ENCODE data around the gene PCDHA1.

DNA sequence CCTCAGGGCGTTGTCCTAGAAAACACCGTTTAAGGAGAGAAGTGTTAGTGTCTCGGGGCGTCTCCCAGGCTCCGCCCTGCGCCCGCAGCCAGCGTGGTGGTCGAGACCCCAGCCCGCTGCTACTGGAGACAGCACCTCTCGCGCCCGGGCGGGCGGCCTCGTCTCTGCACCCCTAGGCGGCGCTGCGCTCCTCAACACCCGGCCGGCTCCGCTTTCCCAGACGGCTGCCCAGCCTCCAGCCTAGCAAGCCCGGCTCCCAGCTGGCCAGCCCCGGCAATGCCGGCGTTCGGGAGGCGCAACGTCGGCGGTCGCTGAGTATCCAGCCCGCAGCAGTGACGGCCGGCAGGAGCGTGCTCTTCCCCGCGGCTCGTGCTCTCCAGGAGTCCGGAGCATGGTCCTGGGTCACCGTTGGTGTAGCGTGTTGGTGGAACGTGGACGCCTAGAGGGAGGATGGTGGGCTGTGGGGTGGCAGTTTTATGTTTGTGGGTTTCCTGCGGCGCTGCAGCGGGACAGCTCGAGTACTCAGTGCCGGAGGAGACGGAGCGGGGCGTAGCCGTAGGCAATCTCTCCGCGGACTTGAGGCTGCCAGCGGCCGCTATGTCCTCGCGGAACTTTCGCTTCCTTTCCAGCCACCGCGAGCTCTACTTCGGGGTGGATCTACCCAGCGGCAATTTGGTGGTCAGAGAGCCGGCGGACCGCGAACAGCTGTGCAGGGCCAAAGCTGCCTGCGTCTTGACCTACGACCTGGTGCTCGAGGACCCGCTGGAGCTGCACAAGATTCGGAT is 140.7 kb downstream of the PCDHA1 start:
- TF ChIP-seq POLR2AphosphoS5 (IDR thresholded peaks at IDR 0.05; ENCODE audit: low read depth) (no peak), REST (IDR thresholded peaks at IDR 0.05; ENCODE audit: insufficient replicate concordance, low read depth) (no peak), GABPA (IDR thresholded peaks at IDR 0.05; ENCODE audit: low read depth) (no peak)
- TF ChIP-seq, protein P1, sequence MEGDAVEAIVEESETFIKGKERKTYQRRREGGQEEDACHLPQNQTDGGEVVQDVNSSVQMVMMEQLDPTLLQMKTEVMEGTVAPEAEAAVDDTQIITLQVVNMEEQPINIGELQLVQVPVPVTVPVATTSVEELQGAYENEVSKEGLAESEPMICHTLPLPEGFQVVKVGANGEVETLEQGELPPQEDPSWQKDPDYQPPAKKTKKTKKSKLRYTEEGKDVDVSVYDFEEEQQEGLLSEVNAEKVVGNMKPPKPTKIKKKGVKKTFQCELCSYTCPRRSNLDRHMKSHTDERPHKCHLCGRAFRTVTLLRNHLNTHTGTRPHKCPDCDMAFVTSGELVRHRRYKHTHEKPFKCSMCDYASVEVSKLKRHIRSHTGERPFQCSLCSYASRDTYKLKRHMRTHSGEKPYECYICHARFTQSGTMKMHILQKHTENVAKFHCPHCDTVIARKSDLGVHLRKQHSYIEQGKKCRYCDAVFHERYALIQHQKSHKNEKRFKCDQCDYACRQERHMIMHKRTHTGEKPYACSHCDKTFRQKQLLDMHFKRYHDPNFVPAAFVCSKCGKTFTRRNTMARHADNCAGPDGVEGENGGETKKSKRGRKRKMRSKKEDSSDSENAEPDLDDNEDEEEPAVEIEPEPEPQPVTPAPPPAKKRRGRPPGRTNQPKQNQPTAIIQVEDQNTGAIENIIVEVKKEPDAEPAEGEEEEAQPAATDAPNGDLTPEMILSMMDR (IDR thresholded peaks at IDR 0.05; ENCODE audit: insufficient read depth, low read length) = no peak

All from HL-60 (cell line).